T-helper 1 cell treated with Interleukin-12 subunit alpha and Interleukin-12 subunit beta and Interleukin-4 antibody, amounts not matched to agents 30 ng/mL and 1 ng/mL, for 36 hours (primary cell): ENCODE data around the gene GABRB1. TPM values are rescaled to one million over a fixed set of nuclear protein-coding genes. Genes with fewer than 3 reads are reported as not detected.

Experiments
- intact Hi-C: fragments of 100-400 bp; cut with micrococcal nuclease; formaldehyde crosslinking; loops from one replicate; pipeline ENCODE4 v1.15.1; 2024
- total RNA-seq: library from RNA; stranded (reverse); gene quantifications from 2 replicates; pipeline ENCODE4 v1.2.3, GENCODE V29; 2022

Gene GABRB1
- total RNA-seq, 1 donor from 2014 or later, result not detected

DNA sequence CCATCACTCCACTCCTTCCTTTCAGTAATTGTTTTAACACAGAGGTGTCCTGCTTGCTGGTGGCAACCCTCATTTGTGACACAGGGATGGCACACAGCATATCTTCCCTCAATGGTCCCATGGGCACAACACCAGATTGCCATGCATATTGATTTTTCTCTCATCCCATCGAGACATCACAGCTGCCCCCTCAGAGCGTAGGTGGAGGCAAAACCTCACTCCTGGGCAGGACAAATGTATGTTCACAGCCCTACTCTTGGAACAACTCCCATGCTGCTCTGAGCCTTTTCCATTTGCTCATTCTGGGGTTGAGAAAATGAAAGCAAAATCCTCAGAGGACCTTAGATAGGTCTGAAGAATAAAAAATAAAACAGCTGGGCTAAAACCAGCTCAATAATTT lies 172.2 kb downstream of the GABRB1 start:
- intact Hi-C loops, result no loop called here

GRCh38 chr4:47207555-47207954 lies 176.2 kb downstream of the GABRB1 start:
- intact Hi-C loops, result no loop called here

GRCh38 chr4:47209833-47210232 lies 178.5 kb downstream of the GABRB1 start:
- intact Hi-C loops, result no loop called here

GRCh38 chr4:47210828-47211227 lies 179.5 kb downstream of the GABRB1 start:
- intact Hi-C loops, result no loop called here

GRCh38 chr4:47213106-47213505 lies 181.7 kb downstream of the GABRB1 start:
- intact Hi-C loops, result no loop called here

GRCh38 chr4:47213539-47213938 lies 182.2 kb downstream of the GABRB1 start:
- intact Hi-C loops, result no loop called here

- intact Hi-C loops, result no loop called here
These were observed 182.6 kb downstream of the GABRB1 start for GRCh38 chr4:47213971-47214370.

DNA sequence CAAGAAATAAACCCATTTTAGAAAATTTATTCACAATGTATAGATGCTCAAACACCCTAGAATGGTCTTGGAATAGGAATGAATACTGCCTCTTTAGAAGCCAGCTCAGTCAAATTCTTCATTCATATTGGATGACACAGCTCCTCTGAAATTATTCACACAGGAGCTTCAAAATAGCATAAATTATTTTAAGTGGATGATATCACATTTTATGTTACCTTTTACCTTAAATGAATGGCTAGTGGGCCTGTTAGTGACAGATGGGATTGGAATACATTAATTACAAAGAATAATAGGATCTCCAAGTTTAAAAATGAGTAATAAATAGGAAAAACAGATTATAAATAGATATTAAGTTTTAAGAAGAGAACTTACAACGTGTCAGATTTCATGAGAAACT lies 184.4 kb downstream of the GABRB1 start:
- intact Hi-C loops, result no loop called here

DNA sequence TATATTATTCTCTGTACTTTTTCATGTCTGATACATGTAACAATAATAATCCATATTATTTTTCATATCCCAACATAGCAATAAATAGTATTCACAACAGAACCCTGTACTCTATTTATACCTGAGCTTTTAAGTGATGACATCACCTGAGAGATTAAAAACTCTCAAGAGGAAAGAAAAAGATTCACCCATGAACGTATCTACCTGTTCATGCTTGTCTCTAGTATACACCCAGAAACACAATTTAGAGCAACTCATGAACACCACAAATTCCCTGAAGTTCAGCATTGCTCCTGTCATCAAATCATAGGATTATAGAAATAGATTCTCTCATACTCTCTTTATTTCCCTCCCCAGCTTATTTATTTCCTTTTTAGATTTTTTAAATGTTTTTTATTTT lies 185.9 kb downstream of the GABRB1 start:
- intact Hi-C loops, result no loop called here

- intact Hi-C loops, result no loop called here
These were observed 186.5 kb downstream of the GABRB1 start for GRCh38 chr4:47217884-47218283.

DNA sequence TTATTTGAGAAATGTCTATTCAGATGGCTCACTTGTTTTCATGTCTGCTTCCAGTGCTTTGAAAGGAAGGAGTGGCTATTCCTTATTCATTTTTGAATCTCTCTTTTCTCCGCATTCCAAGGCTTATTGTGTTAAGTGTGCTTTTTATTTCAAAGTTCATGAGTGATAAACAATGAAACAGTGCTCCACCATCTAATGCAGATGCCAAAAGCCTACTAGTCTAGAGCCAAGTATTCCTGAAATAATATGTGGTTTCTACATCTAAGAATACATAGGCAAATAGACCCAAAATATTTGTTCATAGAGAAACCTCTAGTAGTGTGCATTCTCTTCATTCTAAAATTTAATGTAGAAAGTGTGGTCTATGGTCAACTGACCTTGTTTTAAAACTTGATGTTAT lies 187.3 kb downstream of the GABRB1 start:
- intact Hi-C loops, result no loop called here

- intact Hi-C loops, result no loop called here
These were observed 188.2 kb downstream of the GABRB1 start for GRCh38 chr4:47219586-47219985.

DNA sequence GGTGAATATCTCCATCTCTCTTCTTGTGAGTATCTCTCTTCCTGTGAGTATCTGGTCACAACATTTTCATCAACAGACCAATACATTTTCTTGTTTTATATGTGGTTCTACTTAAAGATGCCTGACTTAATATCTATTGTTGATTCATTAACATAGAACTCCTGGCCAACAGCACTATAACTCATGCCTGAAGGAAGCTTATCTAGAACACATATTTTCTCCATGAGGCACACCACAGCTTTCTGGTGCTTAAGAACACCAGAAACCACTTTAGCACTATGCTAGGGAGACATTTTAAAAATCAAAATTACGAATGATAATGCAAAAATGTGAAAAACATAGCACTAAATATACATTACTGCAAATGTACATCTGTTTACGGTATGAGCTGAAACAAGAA lies 190.4 kb downstream of the GABRB1 start:
- intact Hi-C loops, result no loop called here

GRCh38 chr4:47222276-47222675 lies 190.9 kb downstream of the GABRB1 start:
- intact Hi-C loops, result no loop called here

GRCh38 chr4:47224361-47224760 lies 193.0 kb downstream of the GABRB1 start:
- intact Hi-C loops, result no loop called here

- intact Hi-C loops, result no loop called here
These were observed 204.4 kb downstream of the GABRB1 start for GRCh38 chr4:47235721-47236120.

DNA sequence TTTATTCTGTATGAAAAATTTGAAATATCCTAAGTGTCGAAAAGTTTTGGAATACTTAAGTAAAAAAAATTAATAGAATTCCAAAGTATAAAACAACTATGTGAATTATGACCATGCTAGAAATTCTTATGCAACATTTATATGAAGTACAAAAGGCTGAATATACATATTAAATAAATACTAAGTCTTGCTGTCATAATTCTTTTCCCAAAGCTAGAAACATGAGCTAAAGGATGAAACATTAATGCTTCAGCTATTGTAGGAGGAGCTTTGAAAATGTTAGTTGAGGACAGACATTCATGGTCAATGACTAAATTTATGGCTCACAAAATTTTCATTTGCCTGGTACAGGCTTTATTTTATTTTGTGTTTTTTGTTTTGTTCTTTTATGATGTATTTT lies 207.3 kb downstream of the GABRB1 start:
- intact Hi-C loops, result no loop called here

DNA sequence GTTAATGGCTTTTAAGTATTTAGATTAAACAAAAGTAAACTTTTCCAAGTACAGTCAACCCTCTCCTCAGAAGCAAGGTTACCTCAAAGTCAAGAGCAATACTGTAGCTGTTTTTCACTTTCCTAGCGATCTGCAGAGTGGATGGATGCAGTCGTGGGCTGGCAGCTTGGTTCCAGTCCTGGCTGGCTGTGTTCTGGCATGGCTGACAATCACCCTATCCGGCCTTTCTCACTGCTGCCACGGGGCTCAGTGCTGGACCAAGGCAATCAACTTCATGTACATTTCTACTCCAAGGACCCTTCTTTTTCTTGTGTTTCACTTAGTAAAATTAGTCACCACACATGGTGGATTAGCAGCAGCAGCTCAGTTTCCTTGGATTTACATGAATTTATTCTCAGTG lies 208.3 kb downstream of the GABRB1 start:
- intact Hi-C loops, result no loop called here

GRCh38 chr4:47251348-47252135 lies 220.2 kb downstream of the GABRB1 start:
- intact Hi-C loops, result no loop called here

DNA sequence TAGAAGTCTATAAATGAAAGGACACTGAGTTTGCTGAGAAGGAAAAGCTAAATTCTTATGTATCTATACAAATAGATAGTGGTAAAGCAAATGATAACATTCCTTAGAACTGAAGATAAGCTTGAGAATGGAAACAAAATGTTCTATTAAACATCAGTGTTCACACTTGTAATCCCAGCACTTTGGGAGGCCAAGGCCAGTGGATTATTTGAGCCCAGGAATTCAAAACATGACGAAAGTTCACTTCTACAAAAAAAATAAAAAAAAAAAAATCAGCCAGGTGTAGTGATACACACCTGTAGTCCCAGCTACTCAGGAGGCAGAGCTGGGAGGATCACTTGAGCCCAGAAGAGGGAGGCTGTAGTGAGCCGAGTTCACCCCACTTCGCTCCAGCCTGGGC lies 232.4 kb downstream of the GABRB1 start:
- intact Hi-C loops, result no loop called here

- intact Hi-C loops, result no loop called here
These were observed 239.0 kb downstream of the GABRB1 start for GRCh38 chr4:47270201-47270888.

DNA sequence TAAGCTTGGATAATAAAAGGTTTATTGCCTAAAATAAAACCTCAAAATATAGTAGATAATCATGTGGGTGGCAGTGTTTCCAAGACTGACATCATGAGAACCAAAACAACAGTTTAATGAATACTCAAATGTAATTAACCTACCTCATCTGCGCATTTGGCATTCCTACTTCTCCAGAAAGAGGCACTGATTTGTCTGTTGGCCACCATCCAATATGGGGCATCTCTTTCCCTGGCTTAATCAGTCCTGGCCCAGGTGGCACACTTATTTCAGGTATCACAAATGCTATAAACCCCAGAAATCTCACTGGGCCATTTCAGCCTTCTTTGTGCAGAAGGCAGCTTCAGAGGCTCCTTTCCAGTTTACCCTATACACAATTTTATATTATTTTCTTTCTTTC lies 239.9 kb downstream of the GABRB1 start:
- intact Hi-C loops, result no loop called here

- intact Hi-C loops, result no loop called here
These were observed 243.5 kb downstream of the GABRB1 start for GRCh38 chr4:47274901-47275300.
